B cell (primary cell): ENCODE data around the gene SDCCAG8. TPM values are rescaled to one million over a fixed set of nuclear protein-coding genes. Genes with fewer than 3 reads are reported as not detected.

Source experiments
- ATAC-seq: fragments of 200-7000 bp; cut with Tn5 transposase; one replicate; pipeline ENCODE4 v1.10.0; 2021; ENCODE audit warnings: low read depth, mild to moderate bottlenecking, moderate number of reproducible peaks, moderate library complexity
- CTCF ChIA-PET: fragments of 350-600 bp; sonication (Branson Sonifier 250); formaldehyde crosslinking; loops from one replicate; lab custom pipeline; 2021; ENCODE audit warnings: antibody characterized with exemption, inconsistent platforms; lab: Charles Lee
- POLR2A ChIA-PET: fragments of 350-600 bp; sonication (Branson Sonifier 250); formaldehyde crosslinking; loops from one replicate; lab custom pipeline; 2021; ENCODE audit warnings: antibody characterized with exemption; lab: Charles Lee
- DNase-seq: peaks from one replicate; pipeline ENCODE4 v3.0.0; 2013
- H2AFZ ChIP-seq: 2 replicates; pipeline ENCODE4 v1.6.1; 2012; ENCODE audit warnings: mild to moderate bottlenecking, low read depth, low read length; ENCODE audit not compliant: insufficient read depth, poor library complexity, severe bottlenecking
- H3K27ac ChIP-seq, 2 donors: 1 replicate in 1 of 2; 2 replicates in 1 of 2; pipeline ENCODE4 v1.5.1; 2012 to 2013; ENCODE audit warnings: low read length in 2 of 2, mild to moderate bottlenecking in 2 of 2, moderate library complexity in 1 of 2
- H3K27me3 ChIP-seq, 4 experiments: fragments of 200-600 bp in 1 of 4; sonication (generic) in 1 of 4; replicated peaks in 1 of 4; 1 replicate in 2 of 4; 2 replicates in 2 of 4; pipeline versions ENCODE4 v1.6.1 to v1.7.0; 2013 to 2016; ENCODE audit warnings: low read length in 3 of 4, mild to moderate bottlenecking in 2 of 4, mixed read lengths in 1 of 4, moderate library complexity in 1 of 4; ENCODE audit not compliant: insufficient read depth in 4 of 4, control insufficient read depth in 3 of 4; ENCODE audit errors: control extremely low read depth in 1 of 4
- H3K36me3 ChIP-seq, 2 experiments: replicated peaks in 1 of 2; 1 replicate in 1 of 2; 2 replicates in 1 of 2; pipeline versions ENCODE4 v1.6.1 to v1.7.1; 2013; ENCODE audit warnings: low read length in 1 of 2; ENCODE audit not compliant: insufficient read depth in 2 of 2, control insufficient read depth in 1 of 2; ENCODE audit errors: control extremely low read depth in 1 of 2, extremely low read depth in 1 of 2
- H3K4me1 ChIP-seq, 2 donors: fragments of 200-600 bp in 1 of 2; sonication (generic) in 1 of 2; 1 replicate in 1 of 2; 2 replicates in 1 of 2; pipeline versions ENCODE4 v1.5.1 to v1.6.1; 2013 to 2017; ENCODE audit warnings: low read length in 2 of 2; ENCODE audit not compliant: control insufficient read depth in 2 of 2, insufficient read depth in 2 of 2
- H3K4me2 ChIP-seq: replicated peaks from 2 replicates; pipeline ENCODE3; 2012; ENCODE audit warnings: mild to moderate bottlenecking, low read depth, low read length; ENCODE audit not compliant: poor library complexity, severe bottlenecking
- H3K4me3 ChIP-seq, 5 experiments: fragments of 200-600 bp in 1 of 5; sonication (generic) in 1 of 5; 1 replicate in 3 of 5; 2 replicates in 2 of 5; pipeline versions ENCODE4 v1.5.1 to v1.7.0; 2011 to 2016; ENCODE audit warnings: low read length in 4 of 5, mild to moderate bottlenecking in 4 of 5, low read depth in 2 of 5, control low read depth in 1 of 5, moderate library complexity in 1 of 5; ENCODE audit not compliant: insufficient read depth in 1 of 5; ENCODE audit errors: control extremely low read depth in 1 of 5, extremely low read depth in 1 of 5
- H3K79me2 ChIP-seq: fragments of 200-600 bp; sonication (generic); one replicate; pipeline ENCODE4 v1.6.0; 2016; ENCODE audit warnings: low read length; ENCODE audit not compliant: control insufficient read depth, insufficient read depth
- H3K9ac ChIP-seq: fragments of 200-600 bp; sonication (generic); 2 replicates; pipeline ENCODE4 v1.6.1; 2017; ENCODE audit warnings: mild to moderate bottlenecking, low read length, moderate library complexity
- H3K9me3 ChIP-seq, 3 donors: one replicate each; pipeline versions ENCODE4 v1.6.1 to v1.7.1; 2013; ENCODE audit warnings: low read length in 2 of 3; ENCODE audit not compliant: control insufficient read depth in 2 of 3, insufficient read depth in 1 of 3; ENCODE audit errors: control extremely low read depth in 1 of 3
- H4K20me1 ChIP-seq: 2 replicates; pipeline ENCODE4 v1.6.0; 2012; ENCODE audit warnings: mild to moderate bottlenecking, low read length; ENCODE audit not compliant: insufficient read depth, control insufficient read depth, poor library complexity, severe bottlenecking
- H3K27ac Mint-ChIP-seq: one replicate; pipeline ENCODE4 v1.8.0; 2021; ENCODE audit warnings: mixed read lengths
- H3K27me3 Mint-ChIP-seq: one replicate; pipeline ENCODE4 v1.8.0; 2021; ENCODE audit warnings: mixed read lengths
- H3K4me1 Mint-ChIP-seq: one replicate; pipeline ENCODE4 v1.8.0; 2021; ENCODE audit warnings: mixed read lengths
- H3K4me3 Mint-ChIP-seq: one replicate; pipeline ENCODE4 v1.8.0; 2021; ENCODE audit warnings: mixed read lengths
- H3K9me3 Mint-ChIP-seq: one replicate; pipeline ENCODE4 v1.8.0; 2022; ENCODE audit warnings: mixed read lengths; ENCODE audit not compliant: insufficient read depth
- CTCF ChIP-seq: fragments of 200-600 bp; IDR thresholded peaks from one replicate; pipeline ENCODE4 v1.8.0; 2022; ENCODE audit warnings: antibody characterized with exemption, mild to moderate bottlenecking
- EZH2 ChIP-seq: IDR thresholded peaks from 2 replicates; pipeline ENCODE4 v1.6.1; 2012; ENCODE audit warnings: borderline replicate concordance, low read depth, mild to moderate bottlenecking, moderate library complexity, low read length; ENCODE audit not compliant: insufficient read depth, poor library complexity, severe bottlenecking
- WGBS: methylation state at CpG from one replicate; pipeline ENCODE4 v1.1.5; 2013; ENCODE audit warnings: missing lambda C conversion rate; ENCODE audit not compliant: insufficient coverage; 5-methylcytosine and 5-hydroxymethylcytosine counted together
- intact Hi-C: fragments of 100-400 bp; cut with micrococcal nuclease; formaldehyde crosslinking; loops from one replicate; pipeline ENCODE4 v1.10.0; 2022
- polyA plus RNA-seq: library from polyadenylated mRNA; depleted of rRNA; stranded (reverse); fragments of >200 nt; gene quantifications from 2 replicates; pipeline ENCODE4 v1.2.3, GENCODE V29; 2012
- total RNA-seq, 2 donors: library from RNA; stranded (reverse); fragments of 120-200 nt in 1 of 2; gene quantifications; 1 replicate in 1 of 2; 2 replicates in 1 of 2; pipeline versions ENCODE4 v1.2.3 to v1.2.4, GENCODE V29; 2013 to 2022

Gene SDCCAG8
- total and polyA plus RNA-seq, 2 donors (not counting 1 experiment from before 2014, with no cell fraction given) = 37.1 to 60.7 TPM

GRCh38 chr1:243416495-243416894 lies 160.7 kb downstream of the SDCCAG8 start:
- no peaks in the 10 kb centered on the region for H3K9me3 Mint-ChIP-seq
- TF ChIP-seq CTCF (no peak), EZH2 (no peak)
- no peak overlapping the region for H3K4me2 ChIP-seq
- peaks cover 12 to 16% of the 10 kb centered on the region in 2 donors for H3K4me1 ChIP-seq
- no peaks in the 10 kb centered on the region for H3K9me3 ChIP-seq
- ChIA-PET POLR2A (no interaction called here), CTCF (no interaction called here)
- H3K36me3 ChIP-seq = peaks cover 0 to 5% of the 10 kb centered on the region in 2 experiments
- no peak overlapping the region for H3K4me3 Mint-ChIP-seq
- H3K27ac ChIP-seq = no peak overlapping the region
- H3K27me3 ChIP-seq = no peaks in the 10 kb centered on the region
- H3K4me3 ChIP-seq = no peak overlapping the region
- no peak overlapping the region for H3K9ac ChIP-seq
- ATAC-seq (no peak), DNase-seq (no peak)
- H3K4me1 Mint-ChIP-seq = peaks cover 22% of the 10 kb centered on the region
- no peaks in the 10 kb centered on the region for H3K79me2 ChIP-seq
- no peak overlapping the region for H3K27ac Mint-ChIP-seq
- no peaks in the 10 kb centered on the region for H4K20me1 ChIP-seq
- H3K27me3 Mint-ChIP-seq = no peaks in the 10 kb centered on the region
- H2AFZ ChIP-seq = no peak overlapping the region
- intact Hi-C loops = no loop called here

GRCh38 chr1:243420016-243420945 lies 164.4 kb downstream of the SDCCAG8 start:
- CTCF ChIA-PET = no interaction called here
- Histone ChIP-seq H3K9ac (no peak overlapping the region), H3K27ac (no peak overlapping the region), H3K36me3 (peaks cover 3 to 5% of the 10 kb centered on the region in 2 experiments), H4K20me1 (no peaks in the 10 kb centered on the region), H2AFZ (no peak overlapping the region), H3K27me3 (no peaks in the 10 kb centered on the region), H3K79me2 (no peaks in the 10 kb centered on the region), H3K4me3 (no peak overlapping the region), H3K4me2 (peak overlapping the region; percentile 3), H3K4me1 (peaks cover 9 to 10% of the 10 kb centered on the region in 2 donors), H3K9me3 (no peaks in the 10 kb centered on the region)
- Mint-ChIP-seq H3K27me3 (no peaks in the 10 kb centered on the region), H3K27ac (no peak overlapping the region), H3K9me3 (no peaks in the 10 kb centered on the region), H3K4me1 (peaks cover 16% of the 10 kb centered on the region), H3K4me3 (no peak overlapping the region)
- 100% methylated on average over 1 of the region's 7 CpGs for WGBS
- POLR2A ChIA-PET = no interaction called here
- intact Hi-C loops = no loop called here
- no peak for TF ChIP-seq EZH2
- TF ChIP-seq CTCF = no peak
- DNase-seq = no peak
- ATAC-seq = no peak
